HepG2 (cell line): ENCODE measurements around the gene KDM1B. TPM values are rescaled to one million over a fixed set of nuclear protein-coding genes. Genes with fewer than 3 reads are reported as not detected.

Experiments used
- ATAC-seq: fragments of 200-7000 bp; cut with Tn5 transposase; 3 replicates; pipeline ENCODE4 v1.9.1; 2020; ENCODE audit warnings: mild to moderate bottlenecking, moderate library complexity
- BruUV-seq: library from RNA; stranded (reverse); fragments of 400-500 nt; replicated peaks from 2 replicates; lab custom pipeline; 2021; lab: Mats Ljungman, UMichigan
- CTCF ChIA-PET: fragments of 300-600 bp; formaldehyde crosslinking; extraction: SDS; loops from one replicate; lab custom pipeline; 2021; ENCODE audit warnings: low total read pairs, inconsistent platforms, low intra/inter-chr PET ratio; lab: Yijun Ruan, JAX
- POLR2A ChIA-PET: fragments of 350-600 bp; sonication (Branson Sonifier 250); formaldehyde crosslinking; loops from one replicate; lab custom pipeline; 2020; ENCODE audit warnings: antibody characterized with exemption, inconsistent platforms; lab: Yijun Ruan, JAX
- DNase-seq: peaks from one replicate; pipeline ENCODE4 v3.0.0-alpha.2; 2015; ENCODE audit warnings: low spot score
- FAIRE-seq: peaks from 3 replicates; lab custom pipeline; 2011; peaks lifted over from hg19 to GRCh38; lab: Jason Lieb, UNC
- H2AFZ ChIP-seq: one replicate; pipeline ENCODE4 v1.6.1; 2011; ENCODE audit warnings: low read length, inconsistent platforms
- H3K27ac ChIP-seq: fragments of 300-600 bp; 3 replicates; pipeline ENCODE4 v1.8.0; 2011; ENCODE audit warnings: mixed run types, mild to moderate bottlenecking, mixed read lengths, low read length, inconsistent platforms; ENCODE audit not compliant: insufficient read depth; ENCODE audit errors: extremely low read length
- H3K27me3 ChIP-seq, 2 experiments: fragments of 200-600 bp in 1 of 2; 2 replicates in 1 of 2; 3 replicates in 1 of 2; pipeline versions ENCODE4 v1.6.0 to v1.8.0; 2011; ENCODE audit warnings: low read length in 2 of 2, mild to moderate bottlenecking in 2 of 2, moderate library complexity in 2 of 2, inconsistent platforms in 1 of 2; ENCODE audit not compliant: insufficient read depth in 2 of 2, control insufficient read depth in 1 of 2
- H3K36me3 ChIP-seq, 2 experiments: fragments of 200-600 bp in 1 of 2; replicated peaks in 1 of 2; 2 replicates in 1 of 2; 3 replicates in 1 of 2; pipeline versions ENCODE4 v1.5.1 to v1.8.0; 2011; ENCODE audit warnings: low read length in 2 of 2, inconsistent platforms in 1 of 2; ENCODE audit not compliant: insufficient read depth in 2 of 2, control insufficient read depth in 1 of 2
- H3K4me1 ChIP-seq: 2 replicates; pipeline ENCODE4 v1.5.1; 2012; ENCODE audit warnings: low read length, inconsistent platforms; ENCODE audit not compliant: insufficient read depth
- H3K4me2 ChIP-seq: 2 replicates; pipeline ENCODE4 v1.6.0; 2011; ENCODE audit warnings: low read depth, low read length, inconsistent platforms
- H3K4me3 ChIP-seq, 3 experiments: fragments of 200-600 bp in 1 of 3; sonication (generic), shearing (Covaris generic) in 1 of 3; replicated peaks in 1 of 3; 2 replicates each; pipeline ENCODE4 v1.5.1; 2011 to 2016; ENCODE audit warnings: low read length in 3 of 3, inconsistent platforms in 2 of 3, low read depth in 2 of 3, mild to moderate bottlenecking in 2 of 3, control low read depth in 1 of 3, mixed read lengths in 1 of 3; ENCODE audit not compliant: insufficient read depth in 1 of 3
- H3K79me2 ChIP-seq: one replicate; pipeline ENCODE4 v1.6.1; 2011; ENCODE audit warnings: low read length, inconsistent platforms; ENCODE audit not compliant: insufficient read depth
- H3K9ac ChIP-seq: 2 replicates; pipeline ENCODE4 v1.6.0; 2011; ENCODE audit warnings: mild to moderate bottlenecking, low read depth, low read length, inconsistent platforms; ENCODE audit not compliant: insufficient read depth
- H3K9me3 ChIP-seq: 2 replicates; pipeline ENCODE4 v1.5.1; 2012; ENCODE audit warnings: mild to moderate bottlenecking, low read length
- H4K20me1 ChIP-seq: 2 replicates; pipeline ENCODE4 v1.6.0; 2011; ENCODE audit warnings: inconsistent platforms, mild to moderate bottlenecking, low read length, moderate library complexity; ENCODE audit not compliant: insufficient read depth
- ADNP ChIP-seq: sonication (generic); formaldehyde crosslinking; IDR thresholded peaks from 2 replicates; pipeline ENCODE4 v1.4.0; 2020; ENCODE audit warnings: missing genetic modification reagents
- ATF7 ChIP-seq, 2 experiments: fragments of 450-650 bp in 1 of 2; sonication (generic) in 1 of 2; formaldehyde crosslinking in 1 of 2; IDR thresholded peaks; 2 replicates each; pipeline versions ENCODE4 v1.4.0 to v1.6.1; 2016 to 2020; ENCODE audit warnings: antibody characterized with exemption in 1 of 2, mild to moderate bottlenecking in 1 of 2, missing genetic modification reagents in 1 of 2
- CEBPB ChIP-seq: IDR thresholded peaks from 2 replicates; pipeline ENCODE4 v1.6.1; 2011; ENCODE audit warnings: low read depth, low read length, improper control_type of control experiment, borderline replicate concordance
- CREB1 ChIP-seq, 2 experiments: fragments of 450-650 bp in 1 of 2; IDR thresholded peaks; 2 replicates each; pipeline ENCODE4 v1.6.1; 2016 to 2017; ENCODE audit warnings: control low read depth in 1 of 2, mild to moderate bottlenecking in 1 of 2, missing compliant biosample characterization in 1 of 2, missing genetic modification characterization in 1 of 2
- DMAP1 ChIP-seq: IDR thresholded peaks from 2 replicates; pipeline ENCODE4 v1.6.1; 2016
- GFI1 ChIP-seq: sonication (generic); formaldehyde crosslinking; IDR thresholded peaks from 2 replicates; pipeline ENCODE4 v1.5.0; 2020; ENCODE audit warnings: missing genetic modification reagents, mild to moderate bottlenecking, borderline replicate concordance
- KLF6 ChIP-seq: IDR thresholded peaks from 2 replicates; pipeline ENCODE4 v1.8.0; 2016; ENCODE audit warnings: missing biosample characterization, missing genetic modification reagents
- KMT2A ChIP-seq: sonication (generic); formaldehyde crosslinking; IDR thresholded peaks from 2 replicates; pipeline ENCODE4 v1.4.0; 2020; ENCODE audit warnings: missing genetic modification reagents
- PLSCR1 ChIP-seq: sonication (generic); formaldehyde crosslinking; IDR thresholded peaks from 2 replicates; pipeline ENCODE4 v1.5.0; 2020; ENCODE audit warnings: missing genetic modification reagents, mild to moderate bottlenecking, borderline replicate concordance
- SP2 ChIP-seq: sonication (generic); formaldehyde crosslinking; IDR thresholded peaks from 2 replicates; pipeline ENCODE4 v1.5.1; 2020; ENCODE audit warnings: mild to moderate bottlenecking, missing genetic modification reagents
- ZBTB49 ChIP-seq: sonication (generic); formaldehyde crosslinking; IDR thresholded peaks from 2 replicates; pipeline ENCODE4 v1.4.0; 2020; ENCODE audit warnings: missing genetic modification reagents, borderline replicate concordance
- ZFP36L1 ChIP-seq: sonication (generic); formaldehyde crosslinking; IDR thresholded peaks from 2 replicates; pipeline ENCODE4 v1.8.0; 2022; ENCODE audit warnings: mild to moderate bottlenecking, missing genetic modification reagents, moderate library complexity
- ZMAT5 ChIP-seq: sonication (generic); formaldehyde crosslinking; IDR thresholded peaks from 2 replicates; pipeline ENCODE4 v1.5.0; 2020; ENCODE audit warnings: mild to moderate bottlenecking, low read depth, missing genetic modification reagents, borderline replicate concordance
- ZMYM4 ChIP-seq: sonication (generic); formaldehyde crosslinking; IDR thresholded peaks from 2 replicates; pipeline ENCODE4 v1.8.1; 2023; ENCODE audit warnings: mild to moderate bottlenecking, missing genetic modification reagents
- ZNF572 ChIP-seq: sonication (generic); formaldehyde crosslinking; IDR thresholded peaks from 2 replicates; pipeline ENCODE4 v1.5.1; 2020; ENCODE audit warnings: mild to moderate bottlenecking, missing genetic modification reagents
- WGBS: methylation state at CpG from one replicate; pipeline ENCODE4 v1.1.6; 2017; ENCODE audit warnings: low lambda C conversion rate; 5-methylcytosine and 5-hydroxymethylcytosine counted together
- in situ Hi-C: cut with HindIII; loops from 2 replicates; pipeline ENCODE4 v1.10.0; 2017; ENCODE audit warnings: low pct_unique_long_range_greater_than_20kb; ENCODE audit not compliant: extremely low pct_ligation_motif_present
- intact Hi-C: fragments of 100-400 bp; cut with micrococcal nuclease; formaldehyde crosslinking; loops from one replicate; pipeline ENCODE4 v1.10.0; 2022; ENCODE audit not compliant: unreplicated experiment
- polyA plus RNA-seq, 8 experiments: library from polyadenylated mRNA; depleted of rRNA in 3 of 8; stranded (reverse) in 7 of 8; unstranded in 1 of 8; fragments of >200 nt; fragmentation: Illumina TruSeq in 4 of 8; extraction: Trizol in 4 of 8; gene quantifications; 2 replicates each; pipeline versions ENCODE4 v1.2.1 to v1.2.3, GENCODE V29; 2011 to 2016; ENCODE audit warnings: low read depth in 4 of 8, missing spikeins in 1 of 8, mixed read lengths in 1 of 8; ENCODE audit not compliant: insufficient read depth in 1 of 8
- total RNA-seq, 5 experiments: library from RNA; depleted of rRNA; stranded (reverse); fragments of >200 nt; fragmentation: Illumina TruSeq; extraction: Trizol; gene quantifications; 2 replicates each; pipeline ENCODE4 v1.2.3, GENCODE V29; 2016; ENCODE audit warnings: low read depth in 1 of 5

Gene KDM1B
- total and polyA plus RNA-seq, 2 of the 13 experiments (the other 11 are each of a cell fraction or from before 2014, with no cell fraction given) = 9.8 to 13.2 TPM

- H3K36me3 ChIP-seq = peaks cover 0 to 11% of the 10 kb centered on the region in 2 experiments; a peak in 1 of 5 replicates
- H3K9me3 ChIP-seq = no peaks in the 10 kb centered on the region
- H4K20me1 ChIP-seq = no peaks in the 10 kb centered on the region
- ChIA-PET POLR2A (no interaction called here), CTCF (no interaction called here)
- peaks cover 40% of the 10 kb centered on the region for H3K4me1 ChIP-seq
- H3K4me3 ChIP-seq = no peak overlapping the region; a peak in 1 of 6 replicates
- no peak overlapping the region; the same call in 1 of the 2 replicates for H3K9ac ChIP-seq
- peak overlapping the region; percentile 57 for H3K27ac ChIP-seq
- no TSS peak for BruUV-seq
- TF ChIP-seq SP2 (no peak), ZNF572 (no peak), ADNP (CRISPR knock-in tag) (no peak), ZMAT5 (CRISPR knock-in tag) (no peak), GFI1 (CRISPR knock-in tag) (no peak)
- no peak overlapping the region for H3K4me2 ChIP-seq
- H3K79me2 ChIP-seq = no peaks in the 10 kb centered on the region
- in situ Hi-C loops (no loop called here), intact Hi-C loops (no loop called here)
- ATAC-seq (no peak), FAIRE-seq (no peak), DNase-seq (no peak)
- H3K27me3 ChIP-seq = no peaks in the 10 kb centered on the region
- no peak overlapping the region for H2AFZ ChIP-seq
- 98% methylated on average over 2 of the region's 2 CpGs for WGBS
Observed at GRCh38 chr6:18147616-18148015, 7.6 kb upstream of the KDM1B start.

- FAIRE-seq (no peak), ATAC-seq (no peak), DNase-seq (no peak)
- H3K4me2 ChIP-seq = no peak overlapping the region
- no peaks in the 10 kb centered on the region for H4K20me1 ChIP-seq
- POLR2A ChIA-PET = no interaction called here
- no peak overlapping the region for H3K4me3 ChIP-seq
- BruUV-seq = no TSS peak
- intact Hi-C loops (no loop called here), in situ Hi-C loops (no loop called here)
- WGBS = 93% methylated on average over 5 of the region's 5 CpGs
- H3K27ac ChIP-seq = peak overlapping the region; percentile 57
- H2AFZ ChIP-seq = no peak overlapping the region
- no peaks in the 10 kb centered on the region for H3K27me3 ChIP-seq
- no peak overlapping the region for H3K9ac ChIP-seq
- TF ChIP-seq DMAP1 (CRISPR knock-in tag) (no peak), KLF6 (CRISPR knock-in tag) (no peak), ZFP36L1 (CRISPR knock-in tag) (no peak), ZMYM4 (CRISPR knock-in tag) (no peak), CREB1 (IDR thresholded peaks at IDR 0.05) (peak; percentile 86), CREB1 (CRISPR knock-in tag; IDR thresholded peaks at IDR 0.05) (no peak), KMT2A (CRISPR knock-in tag) (no peak), PLSCR1 (no peak), ZBTB49 (CRISPR knock-in tag) (no peak), ATF7 (IDR thresholded peaks at IDR 0.05) (peak; percentile 94), ATF7 (CRISPR knock-in tag; IDR thresholded peaks at IDR 0.05) (no peak), CEBPB (peak; percentile 69)
- peaks cover 49% of the 10 kb centered on the region for H3K4me1 ChIP-seq
- H3K79me2 ChIP-seq = no peaks in the 10 kb centered on the region
- H3K9me3 ChIP-seq = no peaks in the 10 kb centered on the region
- 0 out of 5 replicates have a peak, but pooled peaks cover 0 to 3% of the 10 kb centered on the region in 2 experiments for H3K36me3 ChIP-seq
- CTCF ChIA-PET = no interaction called here
Observed at GRCh38 chr6:18148304-18149025, 6.8 kb upstream of the KDM1B start.
